HG03342 (cell line): ENCODE data around the gene C6orf89.
"Not testable (repeated sequence)": the region's sequence is repeated elsewhere in the genome, so short reads cannot be mapped to it uniquely, and the experiment has no call there.

Experiments used
- ATAC-seq: cut with Tn5 transposase; IDR thresholded peaks from one replicate; pipeline ENCODE4 v1.9.1; 2021; ENCODE audit warnings: mild to moderate bottlenecking, moderate library complexity; ENCODE audit not compliant: unreplicated experiment

Gene C6orf89

GRCh38 chr6:36945301-36945700, 59.5 kb downstream of the C6orf89 start:
- ATAC-seq = no peak

GRCh38 chr6:36946526-36946925, 60.8 kb downstream of the C6orf89 start:
- no peak for ATAC-seq

- no peak for ATAC-seq
Observed at GRCh38 chr6:36947570-36948351, 62.0 kb downstream of the C6orf89 start.

GRCh38 chr6:36949076-36949475, 63.3 kb downstream of the C6orf89 start:
- ATAC-seq = not testable (repeated sequence)

- no peak for ATAC-seq
Observed at GRCh38 chr6:36949636-36950035, 63.9 kb downstream of the C6orf89 start.

- ATAC-seq = no peak
Observed at GRCh38 chr6:36953931-36954261, 68.1 kb downstream of the C6orf89 start.

GRCh38 chr6:36954262-36954931, 68.6 kb downstream of the C6orf89 start, which contains the start of gene PI16:
PI16 (plus strand) TSS chr6:36954738; CDS start chr6:36954761, 23 bp downstream.
- ATAC-seq = no peak

GRCh38 chr6:36955136-36955535, 69.4 kb downstream of the C6orf89 start:
- ATAC-seq = no peak

GRCh38 chr6:36955671-36956445, 70.1 kb downstream of the C6orf89 start:
- ATAC-seq = no peak

GRCh38 chr6:36956446-36956820, 70.7 kb downstream of the C6orf89 start:
- ATAC-seq = no peak

GRCh38 chr6:36957773-36958271, 72.1 kb downstream of the C6orf89 start:
- ATAC-seq = no peak

GRCh38 chr6:36958775-36959554, 73.2 kb downstream of the C6orf89 start:
- no peak for ATAC-seq

- no peak for ATAC-seq
Observed at GRCh38 chr6:36959555-36960250, 74.0 kb downstream of the C6orf89 start.

- ATAC-seq = no peak
Observed at GRCh38 chr6:36961441-36962435, 76.0 kb downstream of the C6orf89 start.

- no peak for ATAC-seq
Observed at GRCh38 chr6:36962874-36963273, 77.1 kb downstream of the C6orf89 start.

GRCh38 chr6:36963451-36964290, 77.9 kb downstream of the C6orf89 start:
- ATAC-seq = no peak

GRCh38 chr6:36964349-36964748, 78.6 kb downstream of the C6orf89 start:
- ATAC-seq = no peak

- no peak for ATAC-seq
Observed at GRCh38 chr6:36964908-36965307, 79.2 kb downstream of the C6orf89 start.
